Mesendoderm (in vitro differentiated cells): Measurements from ENCODE around the gene SAMD4B.
"Not testable (repeated sequence)": the region's sequence is repeated elsewhere in the genome, so short reads cannot be mapped to it uniquely, and the experiment has no call there.

Experiments
- DNase-seq: peaks from one replicate; pipeline ENCODE4 v3.0.0; 2013
- H2AK5ac ChIP-seq: 2 replicates; pipeline ENCODE4 v1.6.1; 2013; ENCODE audit warnings: low read length, inconsistent platforms
- H2BK120ac ChIP-seq: 2 replicates; pipeline ENCODE4 v1.6.1; 2013; ENCODE audit warnings: low read depth, mild to moderate bottlenecking, low read length, moderate library complexity, mixed read lengths
- H2BK15ac ChIP-seq: replicated peaks from 2 replicates; pipeline ENCODE4 v1.6.1; 2013; ENCODE audit warnings: low read depth, mild to moderate bottlenecking, moderate library complexity
- H2BK5ac ChIP-seq: 2 replicates; pipeline ENCODE4 v1.6.1; 2013; ENCODE audit warnings: low read length, inconsistent platforms
- H3K18ac ChIP-seq: 2 replicates; pipeline ENCODE4 v1.6.1; 2013; ENCODE audit warnings: mild to moderate bottlenecking, low read length, mixed read lengths
- H3K23ac ChIP-seq: one replicate; pipeline ENCODE4 v1.6.1; 2013; ENCODE audit warnings: low read length
- H3K27ac ChIP-seq: 2 replicates; pipeline ENCODE4 v1.5.1; 2013; ENCODE audit warnings: low read depth, mild to moderate bottlenecking, inconsistent platforms, low read length, moderate library complexity
- H3K27me3 ChIP-seq: 2 replicates; pipeline ENCODE4 v1.6.1; 2013; ENCODE audit warnings: low read length, control low read depth, mild to moderate bottlenecking, inconsistent platforms; ENCODE audit not compliant: insufficient read depth, poor library complexity
- H3K36me3 ChIP-seq: 2 replicates; pipeline ENCODE4 v1.6.1; 2013; ENCODE audit warnings: low read length, inconsistent platforms; ENCODE audit not compliant: control insufficient read depth, insufficient read depth
- H3K4ac ChIP-seq: one replicate; pipeline ENCODE4 v1.6.1; 2013; ENCODE audit warnings: low read depth, mild to moderate bottlenecking, low read length, moderate library complexity
- H3K4me1 ChIP-seq: 2 replicates; pipeline ENCODE4 v1.6.1; 2013; ENCODE audit warnings: low read depth, low read length, inconsistent platforms; ENCODE audit not compliant: control insufficient read depth
- H3K4me2 ChIP-seq: 2 replicates; pipeline ENCODE4 v1.6.1; 2013; ENCODE audit warnings: low read length
- H3K4me3 ChIP-seq: 2 replicates; pipeline ENCODE4 v1.5.1; 2013; ENCODE audit warnings: mild to moderate bottlenecking, low read length
- H3K56ac ChIP-seq: one replicate; pipeline ENCODE4 v1.6.1; 2013; ENCODE audit warnings: low read length
- H3K79me1 ChIP-seq: 2 replicates; pipeline ENCODE4 v1.6.1; 2013; ENCODE audit warnings: low read length, inconsistent platforms
- H3K79me2 ChIP-seq: 2 replicates; pipeline ENCODE4 v1.6.1; 2013; ENCODE audit warnings: mild to moderate bottlenecking, low read length; ENCODE audit not compliant: control insufficient read depth, insufficient read depth
- H3K9ac ChIP-seq: 2 replicates; pipeline ENCODE4 v1.6.1; 2013; ENCODE audit warnings: low read length, inconsistent platforms
- H4K5ac ChIP-seq: one replicate; pipeline ENCODE4 v1.6.1; 2013; ENCODE audit warnings: low read length
- H4K8ac ChIP-seq: one replicate; pipeline ENCODE4 v1.6.1; 2013; ENCODE audit warnings: low read depth, mild to moderate bottlenecking, control low read depth, low read length, moderate library complexity
- WGBS: extraction: QIAGEN DNeasy Blood & Tissue Kit; methylation state at CpG from one replicate; pipeline ENCODE4 v1.1.7; 2013; ENCODE audit warnings: low lambda C conversion rate, missing lambda C conversion rate; ENCODE audit not compliant: insufficient coverage; ENCODE audit errors: extremely low coverage; 5-methylcytosine and 5-hydroxymethylcytosine counted together

SAMD4B gene

DNA sequence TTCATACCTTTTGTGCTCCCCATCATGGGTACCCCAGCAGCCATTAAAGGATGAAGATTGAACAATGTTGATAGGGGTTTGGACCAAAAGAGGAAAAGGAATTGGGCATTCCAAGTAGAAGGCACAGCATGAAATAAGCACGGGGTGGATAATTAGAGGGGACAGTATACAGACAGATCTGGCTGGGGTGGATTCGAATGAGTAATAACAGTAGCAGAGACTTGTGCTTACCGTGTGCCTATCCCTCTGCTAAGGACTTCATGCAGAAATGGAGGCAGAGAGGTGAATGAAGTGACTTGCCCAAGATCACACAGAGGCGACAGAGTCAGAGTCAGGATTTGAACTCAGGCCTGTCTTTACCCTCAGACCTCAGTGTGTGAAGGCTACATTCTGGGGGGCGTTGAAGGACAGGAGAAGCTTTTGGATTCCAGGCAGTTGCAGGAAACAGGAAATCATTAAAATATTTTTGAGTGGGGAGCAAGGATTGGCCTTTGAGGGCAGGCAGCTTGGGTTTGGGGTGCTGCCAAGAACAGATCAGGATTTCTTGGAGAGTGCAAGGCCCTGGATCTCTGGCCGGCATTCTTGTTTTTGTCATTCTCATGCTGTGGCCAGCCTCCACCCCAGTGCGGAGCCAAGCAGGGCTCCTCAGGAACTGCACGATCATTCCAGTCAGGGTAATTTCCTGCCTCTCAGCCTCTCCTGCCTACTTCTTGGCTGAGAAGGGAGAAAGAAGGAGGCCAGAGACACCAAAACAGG is 30.0 kb downstream of the SAMD4B start:
- Histone ChIP-seq H3K4me3 (no peak overlapping the region), H4K5ac (no peak overlapping the region), H3K18ac (no peak overlapping the region), H3K4me1 (no peaks in the 10 kb centered on the region), H3K4ac (no peak overlapping the region), H2AK5ac (no peak overlapping the region), H3K79me1 (no peaks in the 10 kb centered on the region), H3K79me2 (no peaks in the 10 kb centered on the region), H3K56ac (no peak overlapping the region), H2BK120ac (no peak overlapping the region), H3K23ac (no peak overlapping the region), H3K27ac (no peak overlapping the region), H2BK15ac (no peak overlapping the region), H3K36me3 (peaks cover 9% of the 10 kb centered on the region), H4K8ac (no peak overlapping the region), H3K9ac (no peak overlapping the region), H3K27me3 (no peaks in the 10 kb centered on the region), H3K4me2 (no peak overlapping the region), H2BK5ac (no peak overlapping the region)
- WGBS = no CpG with 5 or more reads among the region's 8 CpGs
- no peak for DNase-seq

DNA sequence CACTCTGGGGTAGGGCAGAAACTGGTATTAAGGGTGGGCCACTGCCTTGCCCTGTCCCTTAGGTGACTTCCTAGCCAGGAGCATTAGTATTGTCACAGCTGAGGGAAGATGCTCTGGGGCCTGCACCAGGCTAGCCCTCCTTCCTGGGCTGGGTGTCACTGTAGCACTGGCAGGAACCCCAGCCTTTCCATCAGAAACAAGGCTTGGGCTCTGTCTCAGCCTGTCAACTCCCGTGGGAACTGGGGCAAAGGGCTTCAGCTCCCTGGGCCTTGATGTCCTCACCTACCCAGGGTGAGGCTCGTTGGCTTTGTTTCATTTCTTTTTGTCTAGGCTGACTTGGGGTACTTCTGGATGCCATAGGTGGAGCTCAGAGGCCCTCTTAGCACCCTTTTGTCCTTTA is 30.7 kb downstream of the SAMD4B start:
- no CpG with 5 or more reads among the region's 2 CpGs for WGBS
- Histone ChIP-seq H3K23ac (no peak overlapping the region), H3K27ac (no peak overlapping the region)

DNA sequence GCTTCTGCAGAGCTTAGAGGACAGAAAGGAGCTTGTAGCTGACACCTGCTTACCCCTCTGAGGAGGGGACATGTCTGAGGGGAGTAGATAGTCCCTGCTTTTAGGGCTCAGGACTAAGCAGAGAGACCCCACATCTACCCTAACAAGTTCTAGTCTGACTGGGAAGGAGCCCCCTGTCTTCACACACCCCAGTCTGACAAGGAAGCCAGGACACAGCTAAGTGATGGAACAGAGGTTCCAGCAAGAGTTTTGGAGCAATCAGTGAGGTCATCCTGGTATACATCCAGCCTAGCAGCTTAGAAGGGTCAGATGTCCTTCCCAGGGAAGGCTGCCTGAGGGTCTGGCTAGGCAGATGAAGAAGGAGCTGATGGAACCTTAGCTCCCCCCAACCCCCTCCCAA is 33.7 kb downstream of the SAMD4B start:
- Histone ChIP-seq H2BK15ac (no peak overlapping the region), H3K79me1 (no peaks in the 10 kb centered on the region), H3K4me3 (no peak overlapping the region), H3K27me3 (no peaks in the 10 kb centered on the region), H3K18ac (no peak overlapping the region), H3K79me2 (no peaks in the 10 kb centered on the region), H4K8ac (no peak overlapping the region), H3K36me3 (peaks cover 16% of the 10 kb centered on the region), H3K56ac (no peak overlapping the region), H2AK5ac (no peak overlapping the region), H4K5ac (no peak overlapping the region), H2BK120ac (no peak overlapping the region), H3K27ac (no peak overlapping the region), H3K4me1 (no peaks in the 10 kb centered on the region), H3K23ac (no peak overlapping the region), H3K4ac (no peak overlapping the region), H3K4me2 (no peak overlapping the region), H3K9ac (no peak overlapping the region), H2BK5ac (no peak overlapping the region)
- DNase-seq = no peak

More for the DNA sequence above, 30.7 kb downstream of the SAMD4B start:
- H2AK5ac ChIP-seq = no peak overlapping the region
- no peak for DNase-seq
- H2BK120ac ChIP-seq = no peak overlapping the region
- H3K18ac ChIP-seq = no peak overlapping the region
- no peak overlapping the region for H4K5ac ChIP-seq
- H3K4ac ChIP-seq = no peak overlapping the region
- no peak overlapping the region for H4K8ac ChIP-seq
- H2BK5ac ChIP-seq = no peak overlapping the region
- no peak overlapping the region for H3K4me3 ChIP-seq
- no peaks in the 10 kb centered on the region for H3K79me2 ChIP-seq
- H3K36me3 ChIP-seq = peaks cover 14% of the 10 kb centered on the region
- H3K4me1 ChIP-seq = no peaks in the 10 kb centered on the region
- H3K4me2 ChIP-seq = no peak overlapping the region
- no peaks in the 10 kb centered on the region for H3K27me3 ChIP-seq
- no peak overlapping the region for H3K9ac ChIP-seq
- no peak overlapping the region for H3K56ac ChIP-seq
- no peak overlapping the region for H2BK15ac ChIP-seq
- H3K79me1 ChIP-seq = no peaks in the 10 kb centered on the region

DNA sequence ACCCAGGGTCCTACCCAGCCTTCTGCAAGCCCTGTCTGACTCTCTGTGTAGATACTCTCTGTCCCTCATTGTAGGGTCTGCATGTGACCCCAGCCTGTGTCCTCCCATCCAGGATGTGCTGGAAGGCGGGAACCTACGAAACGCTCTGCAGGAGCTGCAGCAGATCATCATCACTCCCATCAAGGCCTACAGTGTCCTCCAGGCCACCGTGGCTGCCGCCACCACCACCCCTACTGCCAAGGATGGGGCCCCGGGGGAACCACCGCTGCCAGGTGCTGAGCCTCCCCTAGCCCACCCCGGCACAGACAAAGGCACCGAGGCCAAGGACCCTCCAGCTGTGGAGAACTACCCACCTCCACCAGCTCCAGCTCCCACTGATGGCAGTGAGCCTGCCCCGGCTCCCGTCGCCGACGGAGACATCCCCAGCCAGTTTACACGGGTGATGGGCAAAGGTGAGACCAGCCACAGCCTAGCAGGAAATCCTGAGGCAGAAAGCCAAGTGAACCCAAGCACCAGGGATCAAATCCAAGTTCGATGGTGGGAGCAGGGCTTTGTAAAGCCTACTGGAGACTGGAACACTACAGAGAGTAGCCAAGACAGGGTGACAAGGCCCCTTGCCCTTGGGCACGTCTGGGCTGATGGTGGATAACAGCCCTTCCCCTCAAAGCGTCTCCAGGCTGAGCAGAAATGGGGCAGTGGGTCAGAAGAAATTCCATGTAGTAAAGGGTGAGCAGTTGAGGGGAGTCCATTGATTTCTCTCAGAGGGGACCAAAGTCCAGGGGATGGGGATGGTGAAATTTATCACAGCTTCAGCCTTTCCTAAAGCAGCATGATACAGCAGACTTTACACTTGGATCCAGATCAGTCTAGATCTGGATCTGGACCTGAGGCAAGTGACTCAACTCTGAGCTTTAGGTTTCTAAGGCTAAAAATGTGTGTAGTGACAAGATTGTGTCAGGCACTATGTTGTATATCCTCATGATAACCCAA is 35.4 kb downstream of the SAMD4B start:
- DNase-seq = no peak
- no peak overlapping the region for H2BK5ac ChIP-seq
- H3K4ac ChIP-seq = no peak overlapping the region
- no peak overlapping the region for H3K56ac ChIP-seq
- no peak overlapping the region for H3K4me3 ChIP-seq
- no peak overlapping the region for H3K4me2 ChIP-seq
- H3K9ac ChIP-seq = no peak overlapping the region
- H4K8ac ChIP-seq = no peak overlapping the region
- H2BK120ac ChIP-seq = no peak overlapping the region
- H3K79me1 ChIP-seq = no peaks in the 10 kb centered on the region
- no peak overlapping the region for H3K23ac ChIP-seq
- no CpG with 5 or more reads among the region's 18 CpGs for WGBS
- peaks cover 23% of the 10 kb centered on the region for H3K36me3 ChIP-seq
- no peaks in the 10 kb centered on the region for H3K4me1 ChIP-seq
- H3K79me2 ChIP-seq = no peaks in the 10 kb centered on the region
- H4K5ac ChIP-seq = no peak overlapping the region
- no peak overlapping the region for H2BK15ac ChIP-seq
- H3K27me3 ChIP-seq = no peaks in the 10 kb centered on the region
- H2AK5ac ChIP-seq = no peak overlapping the region
- no peak overlapping the region for H3K27ac ChIP-seq
- no peak overlapping the region for H3K18ac ChIP-seq

DNA sequence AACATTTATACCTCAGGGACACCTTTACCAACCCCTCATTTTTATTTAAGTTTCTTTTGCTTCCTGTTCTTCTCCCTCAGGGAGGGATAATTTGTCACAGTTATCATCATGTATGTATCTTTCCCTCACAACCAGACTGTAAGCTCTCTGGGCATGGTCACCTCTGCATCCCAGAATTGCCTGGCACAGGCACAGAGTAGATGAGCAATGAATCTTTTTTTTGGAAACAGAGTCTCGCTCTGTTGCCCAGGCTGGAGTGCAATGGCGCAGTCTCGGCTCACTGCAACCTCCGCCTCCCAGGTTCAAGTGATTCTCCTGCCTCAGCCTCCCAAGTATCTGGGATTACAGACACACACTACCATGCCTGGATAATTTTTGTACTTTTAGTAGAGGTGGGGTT is 37.1 kb downstream of the SAMD4B start:
- H3K36me3 ChIP-seq = peaks cover 21% of the 10 kb centered on the region
- no CpG with 5 or more reads among the region's 4 CpGs for WGBS
- not testable (repeated sequence) for H3K4me3 ChIP-seq, H3K56ac ChIP-seq, H3K9ac ChIP-seq, H3K27ac ChIP-seq, H2BK120ac ChIP-seq, H3K27me3 ChIP-seq, H2BK15ac ChIP-seq, H3K4ac ChIP-seq, H4K5ac ChIP-seq, H2BK5ac ChIP-seq, DNase-seq, H3K23ac ChIP-seq, H3K4me1 ChIP-seq, H3K79me1 ChIP-seq, H2AK5ac ChIP-seq, H4K8ac ChIP-seq, H3K4me2 ChIP-seq, H3K79me2 ChIP-seq, H3K18ac ChIP-seq
